ENCODE data around the gene PHYH. TPM values are rescaled to one million over a fixed set of nuclear protein-coding genes. Genes with fewer than 3 reads are reported as not detected.

The PHYH gene
- total RNA-seq, 2 donors from 2014 or later, result 50.0 to 91.5 TPM

DNA sequence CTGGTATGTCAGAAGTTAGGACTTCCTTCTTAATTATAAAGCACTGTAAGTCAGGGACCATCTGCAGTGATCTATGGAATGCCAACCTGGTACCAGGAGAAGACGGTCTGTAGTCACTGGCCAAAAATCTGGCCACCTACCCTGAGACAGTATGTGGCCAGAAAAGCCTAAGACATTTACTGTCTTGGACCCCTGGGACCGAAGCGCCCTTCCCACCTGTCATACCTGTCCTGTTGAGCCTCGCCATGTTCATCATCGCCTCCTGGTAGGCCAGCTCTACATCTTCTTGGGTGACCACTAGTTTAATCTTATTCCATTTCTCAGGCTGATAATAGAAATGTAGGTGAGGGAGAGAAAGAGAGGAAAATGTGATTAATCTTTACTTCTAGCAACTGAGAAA is 28.3 kb upstream of the PHYH start:
- intact Hi-C loops (cut with DNase I, micrococcal nuclease), result no loop called here
- no peak for DNase-seq
- ATAC-seq, result no peak

DNA sequence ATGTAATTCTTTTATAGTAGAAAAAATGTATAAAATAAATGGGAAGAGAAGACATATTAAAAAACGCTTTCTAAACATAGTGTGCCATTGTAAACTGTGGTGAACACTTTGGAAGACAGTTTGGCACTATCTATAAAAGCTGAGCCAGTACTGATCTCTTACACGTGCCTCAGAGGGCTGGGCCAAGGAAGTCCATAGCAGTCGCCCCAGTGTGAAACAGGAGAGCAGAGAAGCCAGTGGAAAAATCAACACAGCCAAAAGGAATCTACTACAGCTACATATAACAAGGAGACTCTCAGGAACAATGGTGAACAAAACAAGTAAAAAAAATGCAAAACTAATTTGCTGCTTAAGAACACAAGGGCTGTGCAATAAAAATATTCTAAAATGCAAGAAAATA is 27.7 kb upstream of the PHYH start:
- ATAC-seq (no peak), DNase-seq (no peak)
- intact Hi-C loops (cut with DNase I, micrococcal nuclease), result no loop called here

DNA sequence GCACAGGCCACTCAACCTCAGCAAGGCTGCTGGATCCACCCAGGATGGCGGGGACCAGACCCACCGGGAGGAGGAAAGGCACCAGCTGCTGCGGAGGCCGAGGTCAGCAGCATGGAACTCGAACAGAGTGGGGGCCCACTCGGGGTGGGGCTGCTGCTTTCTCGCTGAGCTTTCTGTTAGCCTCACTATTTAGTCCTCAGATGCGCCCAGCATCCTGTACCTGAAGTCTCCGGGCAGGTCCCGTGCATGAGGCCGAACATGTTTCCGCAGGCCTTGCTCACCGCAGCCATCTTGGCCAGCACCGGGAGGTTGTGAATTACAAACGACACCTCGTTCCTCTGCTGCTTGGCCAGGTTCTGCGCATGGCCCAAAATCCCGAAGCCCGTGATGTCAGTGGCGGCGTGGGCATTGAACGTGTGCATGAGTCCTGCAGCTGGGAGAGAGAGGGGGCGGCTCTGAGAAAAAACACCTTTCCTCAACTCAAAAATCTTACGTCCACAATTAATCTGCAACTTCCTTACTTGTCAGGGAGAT is 22.8 kb upstream of the PHYH start:
- no peak for ATAC-seq
- intact Hi-C loops (cut with DNase I, micrococcal nuclease), result no loop called here
- no peak for DNase-seq

DNA sequence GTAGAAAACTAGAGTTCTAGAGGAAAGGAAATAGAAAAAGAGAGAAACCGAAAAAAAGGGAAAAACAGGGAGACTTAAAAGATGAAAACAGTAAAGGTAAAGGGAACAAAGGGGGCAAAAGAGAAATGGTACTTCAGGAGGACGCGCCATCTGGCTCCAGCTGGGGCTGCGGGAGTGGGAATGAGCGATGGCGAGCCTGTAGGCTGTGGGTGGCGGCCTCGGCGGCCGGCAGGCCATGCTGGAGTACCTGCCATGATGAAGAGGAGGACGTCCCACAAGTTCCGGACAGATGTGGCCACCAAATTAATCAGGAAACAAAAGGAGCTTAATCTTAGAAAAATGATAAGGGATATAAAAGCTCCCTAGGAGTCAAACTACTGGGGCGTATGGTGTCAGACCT is 21.7 kb upstream of the PHYH start:
- ATAC-seq, result no peak
- DNase-seq, result no peak
- intact Hi-C loops (cut with DNase I, micrococcal nuclease), result no loop called here

DNA sequence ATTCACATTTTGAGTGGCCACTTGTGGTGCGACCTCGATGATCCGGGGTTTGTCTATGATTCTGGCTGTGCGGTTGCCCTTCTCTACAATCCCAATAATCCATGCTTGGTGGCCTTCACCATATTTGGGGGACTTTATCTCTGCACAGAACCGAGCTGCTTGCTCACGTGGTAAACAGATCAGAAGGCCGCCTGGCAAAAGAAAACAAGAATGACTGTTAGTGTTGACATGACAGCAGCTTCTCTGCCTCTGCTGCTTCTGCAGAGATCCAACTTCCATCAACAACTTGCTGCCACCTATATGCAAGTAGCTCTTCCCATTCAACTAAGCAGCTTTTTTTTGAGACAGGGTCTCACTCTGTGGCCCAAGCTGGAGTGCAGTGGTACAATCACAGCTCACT is 19.3 kb upstream of the PHYH start:
- DNase-seq (no peak), ATAC-seq (no peak)
- intact Hi-C loops (cut with DNase I, micrococcal nuclease), result no loop called here

DNA sequence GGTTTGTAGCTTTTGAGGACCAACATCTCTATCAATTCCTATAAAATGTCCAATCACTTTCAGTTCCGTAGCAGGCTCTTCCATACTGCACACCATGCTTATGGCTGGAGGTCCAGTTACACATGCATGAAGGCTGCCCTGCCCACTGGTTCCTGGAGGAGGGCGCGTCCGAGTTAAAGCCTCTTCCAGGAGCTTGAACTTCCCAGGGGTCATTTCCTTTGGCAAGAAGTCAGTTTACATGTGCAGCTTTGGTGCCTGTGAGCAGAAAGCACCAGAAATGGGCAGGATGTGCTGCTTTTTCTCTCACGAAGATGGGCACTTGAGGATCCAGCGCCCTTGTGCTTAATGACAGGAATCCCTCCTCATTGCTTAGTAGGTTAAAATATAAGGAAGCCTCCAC is 17.6 kb upstream of the PHYH start:
- ATAC-seq (no peak), DNase-seq (no peak)
- intact Hi-C loops (cut with DNase I, micrococcal nuclease), result no loop called here

DNA sequence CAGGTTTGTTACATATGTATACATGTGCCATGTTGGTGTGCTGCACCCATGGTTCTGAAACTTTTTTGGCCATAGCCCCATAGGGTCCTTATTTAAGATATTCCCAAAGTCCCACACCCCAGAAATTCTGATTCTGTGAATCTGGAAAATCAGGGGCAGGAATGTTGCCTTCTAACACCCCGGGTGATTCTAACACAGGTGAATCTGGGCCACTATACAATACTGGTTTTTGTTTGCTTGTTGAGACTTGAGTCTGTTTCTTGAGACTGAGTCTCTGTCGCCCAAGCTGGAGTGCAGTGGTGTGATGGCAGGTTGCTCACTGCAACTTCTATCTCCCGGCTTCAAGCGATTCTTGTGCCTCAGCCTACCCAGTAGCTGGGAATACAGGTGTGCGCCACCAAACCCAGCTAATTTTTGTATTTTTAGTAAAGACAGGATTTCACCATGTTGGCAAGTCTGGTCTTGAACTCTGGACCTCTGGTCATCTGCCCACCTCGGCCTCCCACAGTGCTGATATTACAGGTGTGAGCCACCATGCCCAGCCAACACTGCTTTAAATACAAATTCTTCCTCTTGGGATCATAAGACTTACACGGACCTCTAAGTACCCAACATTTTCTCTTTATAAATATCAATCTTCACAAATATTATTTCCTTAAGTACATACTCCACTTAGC is 16.9 kb upstream of the PHYH start:
- ATAC-seq, result no peak
- DNase-seq, result no peak
- intact Hi-C loops (cut with DNase I, micrococcal nuclease), result no loop called here

DNA sequence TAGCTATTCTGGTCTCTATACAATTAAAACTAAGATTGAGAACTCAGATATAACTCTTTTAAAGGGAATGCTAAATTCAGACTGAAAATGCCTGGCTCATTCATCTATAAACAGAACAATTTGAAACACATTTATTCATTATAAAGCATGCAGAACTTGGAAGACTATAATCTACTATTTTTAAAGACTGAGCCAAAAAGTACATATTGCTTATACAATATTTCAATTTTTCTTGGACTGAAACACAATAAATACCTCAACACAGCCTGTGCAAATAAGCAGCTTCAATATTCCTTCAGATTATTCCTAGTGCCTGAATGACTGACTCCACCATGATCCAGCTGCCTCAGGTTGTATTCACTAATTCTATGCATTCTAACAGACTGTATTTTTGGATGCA is 15.5 kb upstream of the PHYH start:
- intact Hi-C loops (cut with DNase I, micrococcal nuclease), result no loop called here
- ATAC-seq (no peak), DNase-seq (no peak)

DNA sequence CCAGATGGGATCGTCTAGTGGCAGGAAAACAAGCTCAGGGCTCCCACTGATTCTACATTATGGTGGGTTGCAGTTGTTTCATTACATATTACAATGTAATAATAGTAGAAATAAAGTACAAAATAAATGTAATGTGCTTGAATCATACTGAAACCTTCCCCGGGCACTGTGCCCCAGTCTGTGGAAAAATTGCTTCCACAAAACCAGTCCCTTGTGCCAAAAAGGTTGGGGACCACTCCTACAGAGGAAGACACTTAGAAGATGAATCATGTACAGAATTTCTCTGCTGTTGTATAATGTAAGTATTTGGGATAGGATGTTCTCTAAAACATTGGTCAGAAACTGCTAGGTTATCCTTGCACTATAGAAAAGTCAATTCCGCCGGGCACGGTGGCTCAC is 11.3 kb upstream of the PHYH start:
- DNase-seq (no peak), ATAC-seq (no peak)
- intact Hi-C loops (cut with DNase I, micrococcal nuclease), result no loop called here

DNA sequence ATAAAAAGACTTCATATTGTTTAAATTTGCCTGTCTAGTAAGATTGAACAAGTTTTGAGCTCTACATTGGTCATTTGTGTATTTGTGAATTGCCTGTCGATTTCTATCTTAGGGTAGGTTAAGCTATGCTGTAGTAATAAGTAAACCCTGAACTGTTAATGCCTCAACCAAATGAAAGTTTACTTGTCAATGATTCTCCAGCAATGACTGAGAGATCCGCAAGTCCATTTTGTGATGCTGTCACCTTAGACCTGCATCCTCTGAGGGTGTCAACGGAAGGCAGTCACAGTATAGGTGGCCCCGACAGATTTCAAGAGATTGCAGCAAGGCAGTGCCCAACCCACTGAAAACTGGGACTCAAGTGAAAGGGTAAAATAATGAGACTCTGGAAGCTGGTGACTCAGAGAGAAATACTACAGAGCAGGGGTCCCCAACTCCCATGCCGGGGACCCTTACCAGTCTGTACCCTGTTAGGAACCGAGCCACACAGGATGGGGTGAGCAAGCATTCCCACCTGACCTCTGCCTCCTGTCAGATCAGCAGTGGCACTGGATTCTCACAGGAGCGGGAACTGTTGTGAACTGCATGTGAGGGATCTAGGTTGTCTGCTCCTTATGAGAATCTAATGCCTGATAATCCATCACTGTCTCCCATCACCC is 10.8 kb upstream of the PHYH start:
- no peak for ATAC-seq

DNA sequence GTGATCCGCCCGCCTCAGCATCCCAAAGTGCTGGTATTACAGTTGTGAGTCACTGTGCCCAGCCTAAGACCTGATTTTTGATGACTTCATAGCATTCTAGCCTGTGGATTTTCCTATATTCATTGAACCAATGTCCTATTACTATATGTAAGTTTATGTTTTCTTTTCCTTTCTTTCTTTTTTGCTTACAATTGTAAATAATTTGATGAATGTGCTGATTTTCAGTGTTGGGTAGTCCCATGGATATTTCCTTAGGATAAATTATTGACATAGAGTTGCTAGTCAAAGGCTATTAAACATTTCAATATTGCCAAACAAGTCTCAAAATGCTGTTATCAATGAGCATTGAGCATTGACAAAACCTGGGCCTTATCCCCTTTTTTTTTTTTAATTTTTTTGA is 9.9 kb upstream of the PHYH start:
- no peak for ATAC-seq
- intact Hi-C loops (cut with DNase I, micrococcal nuclease), result no loop called here
- no peak for DNase-seq

More for the DNA sequence above, 10.8 kb upstream of the PHYH start:
- intact Hi-C loops (cut with DNase I, micrococcal nuclease), result no loop called here
- no peak for DNase-seq

DNA sequence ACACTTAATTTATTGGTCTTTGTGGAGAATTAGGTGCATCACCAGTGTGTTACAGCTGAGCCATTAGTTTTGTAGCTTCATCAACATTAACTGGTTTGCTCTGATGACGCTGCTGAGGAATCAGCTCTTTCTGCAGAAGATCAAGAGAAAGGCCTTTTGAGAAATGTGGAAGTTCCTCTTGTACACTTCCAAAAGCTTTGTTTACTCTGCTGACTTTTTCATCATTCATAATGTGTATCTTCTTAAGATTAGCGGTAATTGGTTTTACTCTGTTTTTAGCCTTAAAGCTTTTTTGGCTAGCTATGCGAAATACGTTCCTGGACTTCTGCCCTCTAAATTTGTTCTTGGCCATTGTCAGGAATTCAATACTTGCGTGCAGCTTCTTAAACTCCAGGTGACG is 8.2 kb upstream of the PHYH start:
- intact Hi-C loops (cut with DNase I, micrococcal nuclease), result no loop called here
- no peak for DNase-seq
- ATAC-seq, result no peak

DNA sequence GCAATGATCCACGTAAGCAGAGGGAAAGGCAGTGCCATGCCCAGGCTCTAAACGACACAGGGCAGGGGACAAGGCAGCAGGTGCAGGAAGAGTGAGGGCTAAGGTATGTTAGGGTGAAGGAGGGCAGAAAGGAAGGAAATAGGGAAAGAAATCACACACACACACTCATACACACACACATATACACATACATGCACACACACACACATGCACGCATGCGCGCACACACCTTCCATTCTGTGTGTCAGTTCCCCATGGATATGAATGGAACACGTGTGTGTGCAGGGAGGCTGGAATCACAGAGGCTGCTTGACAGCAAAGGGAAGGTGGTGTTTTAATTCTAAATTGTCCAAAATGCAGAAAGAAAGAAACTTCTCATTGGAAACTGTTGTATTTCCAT is 6.2 kb upstream of the PHYH start:
- intact Hi-C loops (cut with DNase I, micrococcal nuclease), result no loop called here
- DNase-seq (no peak), ATAC-seq (no peak)

DNA sequence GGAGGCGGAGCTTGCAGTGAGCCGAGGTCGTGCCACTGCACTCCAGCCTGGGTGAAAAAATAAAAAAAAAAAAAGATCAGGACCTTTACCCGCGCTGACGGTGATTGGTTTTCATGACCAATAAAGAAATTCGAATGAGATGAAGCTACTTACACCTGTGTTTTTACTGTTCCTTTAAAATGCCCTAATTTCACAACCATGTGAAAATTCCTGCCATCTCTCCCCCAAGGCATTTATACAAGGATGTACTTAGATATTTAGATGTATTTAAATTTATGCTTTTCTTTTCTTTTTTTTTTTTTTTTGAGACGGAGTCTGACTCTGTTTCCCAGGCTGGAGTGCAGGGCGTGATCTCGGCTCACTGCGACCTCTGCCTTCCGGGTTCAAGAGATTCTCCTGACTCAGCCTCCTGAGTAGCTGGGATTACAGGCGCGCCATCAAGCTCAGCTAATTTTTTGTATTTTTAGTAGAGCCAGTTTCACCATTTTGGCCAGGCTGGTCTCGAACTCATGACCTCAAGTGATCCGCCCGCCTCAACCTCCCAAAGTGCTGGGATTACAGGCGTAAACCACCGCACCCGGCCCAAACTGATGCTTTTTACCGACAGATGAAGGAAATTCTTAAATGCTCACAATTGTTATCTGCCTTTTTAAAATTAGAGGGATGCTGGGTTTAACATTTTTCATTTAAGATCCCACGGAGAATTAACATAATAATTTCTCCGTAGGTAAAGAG is 3.1 kb upstream of the PHYH start:
- no peak for DNase-seq
- intact Hi-C loops (cut with DNase I, micrococcal nuclease), result no loop called here

DNA sequence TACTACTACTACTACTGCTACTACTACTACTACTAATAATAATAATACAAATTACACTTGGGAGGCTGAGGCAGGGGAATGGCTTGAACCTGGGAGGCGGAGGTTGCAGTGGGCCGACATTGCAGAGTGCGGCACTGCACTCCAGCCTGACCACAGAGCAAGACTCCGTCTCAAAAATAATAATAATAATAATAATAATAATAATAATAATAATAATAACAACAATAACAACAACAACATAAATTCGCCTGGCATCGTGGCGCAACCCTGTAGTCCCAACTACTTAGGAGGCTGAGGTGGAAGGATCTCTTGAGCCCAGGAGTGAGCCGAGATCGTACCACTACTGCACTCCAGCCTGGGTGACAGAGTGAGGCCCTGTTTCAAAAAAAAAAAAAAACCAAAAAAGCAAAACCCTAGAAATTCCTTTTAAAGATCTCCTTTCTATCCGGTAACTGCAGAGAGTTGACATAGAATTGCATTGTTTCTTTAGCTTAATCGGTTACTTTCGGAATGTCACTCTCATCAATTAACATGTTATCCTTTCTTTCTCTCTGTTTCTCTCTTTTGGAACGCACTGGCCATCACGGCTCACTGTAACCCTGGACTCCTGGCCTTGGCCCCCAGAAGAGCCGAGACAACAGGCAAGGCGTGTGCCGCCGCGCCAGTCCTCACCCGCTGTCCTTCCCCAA is 972 bp downstream of the PHYH start:
- no peak for ATAC-seq
- intact Hi-C loops (cut with DNase I, micrococcal nuclease), result loop anchor here in 1 of 2 donors (10.0 kb wide), 1 partner anchor 134 kb away; the partner anchor contains the start of gene MCM10

More for the DNA sequence above, 3.1 kb upstream of the PHYH start:
- no peak for ATAC-seq

DNA sequence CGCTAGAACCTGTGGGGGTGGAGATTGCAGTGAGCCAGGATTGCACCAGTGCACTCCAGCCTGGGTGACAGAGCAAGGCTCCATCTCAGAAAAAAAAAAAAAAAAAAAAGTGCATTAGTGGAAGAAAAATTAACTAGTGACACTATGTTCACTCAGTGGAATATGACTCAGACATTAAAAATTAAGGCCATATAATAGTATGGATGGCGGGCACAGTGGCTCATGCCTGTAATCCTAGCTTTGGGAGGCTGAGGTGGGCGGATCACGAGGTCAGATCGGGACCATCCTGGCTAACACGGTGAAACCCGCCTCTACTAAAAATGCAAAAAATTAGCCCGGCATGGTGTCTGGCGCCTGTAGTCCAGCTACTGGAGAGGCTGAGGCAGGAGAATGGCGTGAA is 3.4 kb downstream of the PHYH start:
- DNase-seq (no peak), ATAC-seq (no peak)
- intact Hi-C loops (cut with DNase I, micrococcal nuclease), result loop anchor here in 1 of 2 donors (10.0 kb wide), 1 partner anchor 132 kb away; the partner anchor contains the start of gene MCM10

More for the DNA sequence above, 972 bp downstream of the PHYH start:
- DNase-seq, result no peak

DNA sequence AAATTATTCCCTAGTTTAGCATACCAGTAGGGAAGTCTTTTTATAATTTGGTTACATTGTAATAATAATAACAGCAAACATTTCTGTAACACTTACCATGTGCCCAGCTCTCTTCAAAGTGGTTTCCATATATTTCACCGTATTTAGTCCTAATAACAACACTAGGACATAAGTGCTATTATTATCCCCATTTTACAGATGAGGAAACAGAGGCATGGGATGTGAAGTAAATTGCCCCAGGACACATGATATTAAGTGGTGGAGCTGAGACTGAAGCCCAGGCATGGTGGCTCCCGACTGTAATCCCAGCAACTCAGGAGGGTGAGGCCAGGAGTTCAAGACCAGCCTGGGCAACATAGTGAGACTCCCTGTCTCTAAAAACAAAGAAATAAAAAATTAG is 5.1 kb downstream of the PHYH start:
- ATAC-seq, result no peak
- no peak for DNase-seq
- intact Hi-C loops (cut with DNase I, micrococcal nuclease), result loop anchor here in 1 of 2 donors (10.0 kb wide), 1 partner anchor 130 kb away; the partner anchor contains the start of gene MCM10

DNA sequence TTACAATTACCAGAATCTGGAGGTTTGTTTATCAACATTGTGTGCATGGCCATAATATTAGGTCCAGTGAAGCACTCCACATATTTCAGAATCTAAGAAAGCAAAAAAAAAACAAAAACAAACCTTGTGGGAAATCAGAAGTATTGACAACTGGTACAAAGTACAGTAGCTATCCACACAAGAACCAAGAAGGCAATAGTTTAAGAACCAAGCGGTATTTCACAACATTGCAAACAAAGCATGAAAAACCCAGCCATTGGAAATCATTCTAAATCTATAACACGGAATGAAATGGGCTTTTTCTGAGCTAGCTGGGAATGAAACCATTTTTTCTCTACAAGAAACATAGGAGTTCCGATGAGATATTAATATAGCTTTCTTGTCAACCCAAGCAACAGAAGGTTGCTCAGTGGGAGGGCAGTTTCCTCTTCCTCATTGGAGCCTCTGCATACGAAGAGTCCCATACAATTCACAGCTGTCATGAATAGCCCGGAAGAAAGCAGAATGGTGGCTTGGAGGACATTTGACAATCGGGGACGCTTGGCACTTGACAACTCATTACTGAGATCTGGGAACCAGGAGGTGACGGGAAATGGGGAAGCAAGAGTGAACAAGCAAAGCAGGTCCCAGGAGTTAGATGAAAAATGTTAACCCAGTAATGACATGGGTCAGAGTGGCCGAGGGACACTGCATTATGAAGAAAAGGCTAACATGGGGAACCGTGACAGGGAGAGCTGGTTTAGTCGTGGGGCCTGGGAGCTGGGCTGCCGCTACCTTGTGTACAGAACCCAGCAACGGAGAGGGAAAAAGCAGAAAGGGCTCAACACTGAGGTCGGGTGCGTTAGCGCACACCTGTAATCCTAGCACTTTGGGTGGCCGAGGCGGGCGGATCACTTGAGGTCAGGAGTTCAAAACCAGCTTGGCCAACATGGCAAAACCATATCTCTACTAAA is 7.8 kb downstream of the PHYH start:
- DNase-seq (no peak), ATAC-seq (no peak)
- intact Hi-C loops (cut with DNase I, micrococcal nuclease), result loop anchor here in 1 of 2 donors (10.0 kb wide), 1 partner anchor 127 kb away; the partner anchor contains the start of gene MCM10

Measured in left colon (tissue), 2 donors.